Measurements from ENCODE around the gene CSGALNACT2.

CSGALNACT2 gene

GRCh38 chr10:43112608-43112961, 25.7 kb upstream of the CSGALNACT2 start:
- no peak for DNase-seq

- no peak for DNase-seq
These were observed 24.8 kb upstream of the CSGALNACT2 start for GRCh38 chr10:43113201-43114087.

GRCh38 chr10:43114088-43114742, 24.0 kb upstream of the CSGALNACT2 start:
- DNase-seq, result no peak

GRCh38 chr10:43114743-43115611, 23.3 kb upstream of the CSGALNACT2 start:
- DNase-seq, result peak; percentile 4

- DNase-seq, result no peak
These were observed 22.2 kb upstream of the CSGALNACT2 start for GRCh38 chr10:43115881-43116595.

GRCh38 chr10:43116596-43116995, 21.6 kb upstream of the CSGALNACT2 start:
- no peak for DNase-seq

- DNase-seq, result no peak
These were observed 21.0 kb upstream of the CSGALNACT2 start for GRCh38 chr10:43117031-43117776.

GRCh38 chr10:43117777-43118583, 20.3 kb upstream of the CSGALNACT2 start:
- DNase-seq, result no peak

- no peak for DNase-seq
These were observed 19.4 kb upstream of the CSGALNACT2 start for GRCh38 chr10:43118631-43119415.

- no peak for DNase-seq
These were observed 18.7 kb upstream of the CSGALNACT2 start for GRCh38 chr10:43119416-43120115.

GRCh38 chr10:43120116-43120928, 17.9 kb upstream of the CSGALNACT2 start:
- peak; percentile 16 for DNase-seq

- DNase-seq, result peak; percentile 93
These were observed 17.3 kb upstream of the CSGALNACT2 start for GRCh38 chr10:43120929-43121314.

GRCh38 chr10:43121444-43121843, 16.8 kb upstream of the CSGALNACT2 start:
- peak; percentile 81 for DNase-seq

GRCh38 chr10:43122096-43122495, 16.1 kb upstream of the CSGALNACT2 start:
- DNase-seq, result no peak

GRCh38 chr10:43122826-43123225, 15.4 kb upstream of the CSGALNACT2 start:
- no peak for DNase-seq

- no peak for DNase-seq
These were observed 14.7 kb upstream of the CSGALNACT2 start for GRCh38 chr10:43123361-43124093.

GRCh38 chr10:43124094-43124521, 14.1 kb upstream of the CSGALNACT2 start:
- DNase-seq, result no peak

Measured in suppressor macrophage treated with lipopolysaccharide for 4 hours (primary cell).